ENCODE measurements around the gene DLG5.

Gene DLG5

GRCh38 chr10:77840636-77841035 is 85.9 kb downstream of the DLG5 start:
- no peak for DNase-seq (ENCODE audit: low read depth)
- TF ChIP-seq CTCF (IDR thresholded peaks at IDR 0.05; ENCODE audit: insufficient read depth, low read depth, low read length, missing control alignments): no peak
- no peak overlapping the region for H3K4me3 ChIP-seq (ENCODE audit: low read length)

GRCh38 chr10:77837925-77838595 is 88.5 kb downstream of the DLG5 start:
- no peak for TF ChIP-seq CTCF (IDR thresholded peaks at IDR 0.05; ENCODE audit: insufficient read depth, low read depth, low read length, missing control alignments)
- no peak for DNase-seq (ENCODE audit: low read depth)
- H3K4me3 ChIP-seq (ENCODE audit: low read length): no peak overlapping the region

- no peak overlapping the region for H3K4me3 ChIP-seq (ENCODE audit: low read length)
- TF ChIP-seq CTCF (IDR thresholded peaks at IDR 0.05; ENCODE audit: insufficient read depth, low read depth, low read length, missing control alignments): peak; percentile 52
- peak; percentile 75 for DNase-seq (ENCODE audit: low read depth)
Observed at GRCh38 chr10:77837248-77837924, 89.2 kb downstream of the DLG5 start.

GRCh38 chr10:77836299-77836820 is 90.2 kb downstream of the DLG5 start:
- peak; percentile 64 for DNase-seq (ENCODE audit: low read depth)
- no peak for TF ChIP-seq CTCF (IDR thresholded peaks at IDR 0.05; ENCODE audit: insufficient read depth, low read depth, low read length, missing control alignments)
- H3K4me3 ChIP-seq (ENCODE audit: low read length): no peak overlapping the region

GRCh38 chr10:77835669-77836086 is 90.9 kb downstream of the DLG5 start:
- DNase-seq (ENCODE audit: low read depth): no peak
- no peak for TF ChIP-seq CTCF (IDR thresholded peaks at IDR 0.05; ENCODE audit: insufficient read depth, low read depth, low read length, missing control alignments)
- no peak overlapping the region for H3K4me3 ChIP-seq (ENCODE audit: low read length)

- H3K4me3 ChIP-seq (ENCODE audit: low read length): no peak overlapping the region
- no peak for DNase-seq (ENCODE audit: low read depth)
- no peak for TF ChIP-seq CTCF (IDR thresholded peaks at IDR 0.05; ENCODE audit: insufficient read depth, low read depth, low read length, missing control alignments)
Observed at GRCh38 chr10:77834943-77835668, 91.4 kb downstream of the DLG5 start.
